Hepatocyte (in vitro differentiated cells): Measurements from ENCODE around the gene PLA2G4D.

ENCODE experiments used
- EZH2 ChIP-seq: fragments of 200-600 bp; sonication (generic); IDR thresholded peaks from 2 replicates; pipeline ENCODE4 v1.6.1; 2016; ENCODE audit warnings: antibody characterized with exemption, mild to moderate bottlenecking, borderline replicate concordance
- EZH2phosphoT487 ChIP-seq: fragments of 200-600 bp; sonication (generic); IDR thresholded peaks from one replicate; pipeline ENCODE4 v1.6.1; 2018; ENCODE audit warnings: antibody characterized with exemption, mild to moderate bottlenecking, low read depth, moderate library complexity; ENCODE audit not compliant: unreplicated experiment, severe bottlenecking
- TF ChIP-seq, protein P1 (sequence below): fragments of 200-600 bp; sonication (generic); IDR thresholded peaks from 2 replicates; pipeline ENCODE4 v1.5.1; 2016; ENCODE audit warnings: antibody characterized with exemption, mild to moderate bottlenecking; ENCODE audit not compliant: poor library complexity

DNA sequence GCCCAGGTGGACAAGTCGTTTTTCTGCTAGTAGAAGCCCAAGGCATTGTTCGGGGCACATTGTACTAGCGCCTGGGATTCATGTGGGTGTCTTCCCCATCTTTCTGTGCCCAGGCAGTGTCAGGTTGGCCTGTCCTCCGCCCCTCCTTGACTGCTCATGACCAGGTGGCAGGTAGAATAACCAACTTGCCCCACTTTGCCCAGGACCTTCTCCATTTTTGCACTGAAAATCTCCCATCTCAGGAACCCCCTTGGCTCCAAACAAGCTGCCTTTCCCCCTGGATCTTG is 33.9 kb downstream of the PLA2G4D start:
- TF ChIP-seq, protein P1, sequence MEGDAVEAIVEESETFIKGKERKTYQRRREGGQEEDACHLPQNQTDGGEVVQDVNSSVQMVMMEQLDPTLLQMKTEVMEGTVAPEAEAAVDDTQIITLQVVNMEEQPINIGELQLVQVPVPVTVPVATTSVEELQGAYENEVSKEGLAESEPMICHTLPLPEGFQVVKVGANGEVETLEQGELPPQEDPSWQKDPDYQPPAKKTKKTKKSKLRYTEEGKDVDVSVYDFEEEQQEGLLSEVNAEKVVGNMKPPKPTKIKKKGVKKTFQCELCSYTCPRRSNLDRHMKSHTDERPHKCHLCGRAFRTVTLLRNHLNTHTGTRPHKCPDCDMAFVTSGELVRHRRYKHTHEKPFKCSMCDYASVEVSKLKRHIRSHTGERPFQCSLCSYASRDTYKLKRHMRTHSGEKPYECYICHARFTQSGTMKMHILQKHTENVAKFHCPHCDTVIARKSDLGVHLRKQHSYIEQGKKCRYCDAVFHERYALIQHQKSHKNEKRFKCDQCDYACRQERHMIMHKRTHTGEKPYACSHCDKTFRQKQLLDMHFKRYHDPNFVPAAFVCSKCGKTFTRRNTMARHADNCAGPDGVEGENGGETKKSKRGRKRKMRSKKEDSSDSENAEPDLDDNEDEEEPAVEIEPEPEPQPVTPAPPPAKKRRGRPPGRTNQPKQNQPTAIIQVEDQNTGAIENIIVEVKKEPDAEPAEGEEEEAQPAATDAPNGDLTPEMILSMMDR = no peak
- TF ChIP-seq EZH2 = no peak
- TF ChIP-seq EZH2phosphoT487 = no peak
